ENCODE data around the gene CHGA.

The CHGA gene

DNA sequence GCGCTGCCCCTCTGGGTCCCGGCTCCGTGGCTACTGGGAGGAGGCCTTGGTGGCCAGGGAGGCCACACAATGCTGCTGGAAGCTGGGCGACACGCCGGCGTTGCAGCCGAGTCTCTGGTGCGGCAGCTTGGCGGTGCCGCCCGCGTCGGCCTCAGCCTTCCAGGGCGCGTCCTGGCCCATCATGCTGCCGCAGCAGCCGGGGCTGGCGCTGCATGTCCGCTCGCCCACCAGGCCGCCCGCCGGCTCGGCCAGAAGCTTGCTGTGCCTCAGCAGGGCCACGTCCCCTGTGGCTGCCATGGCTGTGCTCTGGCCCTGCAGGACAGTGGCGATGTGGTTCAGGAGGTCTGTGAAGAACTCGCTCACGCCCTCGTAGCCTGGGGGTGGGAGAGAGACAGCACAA lies 18.6 kb downstream of the CHGA start:
- H3K4me3 ChIP-seq (ENCODE audit: low read length) = no peak overlapping the region
- DNase-seq (ENCODE audit: low read depth) = no peak
- TF ChIP-seq, protein P1, sequence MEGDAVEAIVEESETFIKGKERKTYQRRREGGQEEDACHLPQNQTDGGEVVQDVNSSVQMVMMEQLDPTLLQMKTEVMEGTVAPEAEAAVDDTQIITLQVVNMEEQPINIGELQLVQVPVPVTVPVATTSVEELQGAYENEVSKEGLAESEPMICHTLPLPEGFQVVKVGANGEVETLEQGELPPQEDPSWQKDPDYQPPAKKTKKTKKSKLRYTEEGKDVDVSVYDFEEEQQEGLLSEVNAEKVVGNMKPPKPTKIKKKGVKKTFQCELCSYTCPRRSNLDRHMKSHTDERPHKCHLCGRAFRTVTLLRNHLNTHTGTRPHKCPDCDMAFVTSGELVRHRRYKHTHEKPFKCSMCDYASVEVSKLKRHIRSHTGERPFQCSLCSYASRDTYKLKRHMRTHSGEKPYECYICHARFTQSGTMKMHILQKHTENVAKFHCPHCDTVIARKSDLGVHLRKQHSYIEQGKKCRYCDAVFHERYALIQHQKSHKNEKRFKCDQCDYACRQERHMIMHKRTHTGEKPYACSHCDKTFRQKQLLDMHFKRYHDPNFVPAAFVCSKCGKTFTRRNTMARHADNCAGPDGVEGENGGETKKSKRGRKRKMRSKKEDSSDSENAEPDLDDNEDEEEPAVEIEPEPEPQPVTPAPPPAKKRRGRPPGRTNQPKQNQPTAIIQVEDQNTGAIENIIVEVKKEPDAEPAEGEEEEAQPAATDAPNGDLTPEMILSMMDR (conservative IDR thresholded peaks at IDR 0.05; ENCODE audit: low read length) = no peak

- TF ChIP-seq, protein P1 (conservative IDR thresholded peaks at IDR 0.05; ENCODE audit: low read length) = no peak
- DNase-seq (ENCODE audit: low read depth) = no peak
- H3K4me3 ChIP-seq (ENCODE audit: low read length) = no peak overlapping the region
These were observed 19.2 kb downstream of the CHGA start for GRCh38 chr14:92942136-92942535.

DNA sequence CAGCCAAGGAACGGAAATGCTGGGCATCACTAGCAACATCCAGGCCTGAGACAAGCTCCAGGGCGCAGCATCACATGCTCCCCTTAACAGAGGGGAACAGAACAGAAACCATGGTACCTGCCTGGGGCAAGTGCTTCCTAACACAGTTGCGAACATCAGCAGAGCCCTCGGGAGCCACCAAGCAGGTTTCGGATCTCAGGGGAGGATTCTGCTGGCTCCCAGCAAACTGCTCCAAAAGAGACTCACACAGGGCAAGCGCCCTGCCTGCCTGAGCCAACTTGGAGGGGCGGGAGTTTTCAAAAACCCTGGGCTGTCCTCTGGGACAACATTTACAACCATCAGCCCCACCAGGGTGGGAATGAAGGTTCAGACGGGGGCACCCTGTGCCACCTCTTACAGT lies 19.6 kb downstream of the CHGA start:
- H3K4me3 ChIP-seq (ENCODE audit: low read length) = no peak overlapping the region
- TF ChIP-seq, protein P1 (conservative IDR thresholded peaks at IDR 0.05; ENCODE audit: low read length) = no peak
- DNase-seq (ENCODE audit: low read depth) = no peak

GRCh38 chr14:92942976-92943710 lies 20.2 kb downstream of the CHGA start:
- no peak for DNase-seq (ENCODE audit: low read depth)
- no peak overlapping the region for H3K4me3 ChIP-seq (ENCODE audit: low read length)
- TF ChIP-seq, protein P1 (conservative IDR thresholded peaks at IDR 0.05; ENCODE audit: low read length) = no peak

- no peak overlapping the region for H3K4me3 ChIP-seq (ENCODE audit: low read length)
- TF ChIP-seq, protein P1 (conservative IDR thresholded peaks at IDR 0.05; ENCODE audit: low read length) = no peak
- DNase-seq (ENCODE audit: low read depth) = no peak
These were observed 21.1 kb downstream of the CHGA start for GRCh38 chr14:92943855-92944570.

- H3K4me3 ChIP-seq (ENCODE audit: low read length) = no peak overlapping the region
- TF ChIP-seq, protein P1 (conservative IDR thresholded peaks at IDR 0.05; ENCODE audit: low read length) = no peak
- DNase-seq (ENCODE audit: low read depth) = no peak
These were observed 22.0 kb downstream of the CHGA start for GRCh38 chr14:92944976-92945375.

DNA sequence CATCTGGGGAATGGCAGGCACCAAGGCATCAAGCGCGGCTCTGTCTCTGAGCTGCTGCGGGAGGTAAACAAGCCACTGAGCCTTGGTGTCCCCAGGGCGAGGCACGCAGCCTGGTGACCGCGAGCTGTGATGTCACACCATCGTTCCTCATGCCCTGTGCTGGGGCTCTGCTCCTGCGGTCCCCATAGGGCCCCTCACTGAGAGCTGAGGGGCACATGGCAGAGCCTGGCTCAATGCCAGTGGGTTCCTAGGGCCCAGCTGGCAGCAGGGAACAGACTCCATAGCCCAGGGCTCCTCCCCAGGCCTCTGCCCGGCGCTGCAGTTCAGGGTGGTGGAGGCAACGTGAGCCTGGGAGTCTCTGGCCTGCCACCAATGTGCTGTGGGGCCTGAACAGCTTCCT lies 22.6 kb downstream of the CHGA start:
- no peak for DNase-seq (ENCODE audit: low read depth)
- TF ChIP-seq, protein P1 (conservative IDR thresholded peaks at IDR 0.05; ENCODE audit: low read length) = no peak
- H3K4me3 ChIP-seq (ENCODE audit: low read length) = no peak overlapping the region

Data from AG10803 (cell line).